ENCODE data around the gene ZNF557. TPM values are rescaled to one million over a fixed set of nuclear protein-coding genes. Genes with fewer than 3 reads are reported as not detected.
"Not testable (repeated sequence)": the region's sequence is repeated elsewhere in the genome, so short reads cannot be mapped to it uniquely, and the experiment has no call there.

ZNF557 gene
- total RNA-seq = 15.0 to 16.4 TPM (median 16.3 TPM) in 3 replicates

DNA sequence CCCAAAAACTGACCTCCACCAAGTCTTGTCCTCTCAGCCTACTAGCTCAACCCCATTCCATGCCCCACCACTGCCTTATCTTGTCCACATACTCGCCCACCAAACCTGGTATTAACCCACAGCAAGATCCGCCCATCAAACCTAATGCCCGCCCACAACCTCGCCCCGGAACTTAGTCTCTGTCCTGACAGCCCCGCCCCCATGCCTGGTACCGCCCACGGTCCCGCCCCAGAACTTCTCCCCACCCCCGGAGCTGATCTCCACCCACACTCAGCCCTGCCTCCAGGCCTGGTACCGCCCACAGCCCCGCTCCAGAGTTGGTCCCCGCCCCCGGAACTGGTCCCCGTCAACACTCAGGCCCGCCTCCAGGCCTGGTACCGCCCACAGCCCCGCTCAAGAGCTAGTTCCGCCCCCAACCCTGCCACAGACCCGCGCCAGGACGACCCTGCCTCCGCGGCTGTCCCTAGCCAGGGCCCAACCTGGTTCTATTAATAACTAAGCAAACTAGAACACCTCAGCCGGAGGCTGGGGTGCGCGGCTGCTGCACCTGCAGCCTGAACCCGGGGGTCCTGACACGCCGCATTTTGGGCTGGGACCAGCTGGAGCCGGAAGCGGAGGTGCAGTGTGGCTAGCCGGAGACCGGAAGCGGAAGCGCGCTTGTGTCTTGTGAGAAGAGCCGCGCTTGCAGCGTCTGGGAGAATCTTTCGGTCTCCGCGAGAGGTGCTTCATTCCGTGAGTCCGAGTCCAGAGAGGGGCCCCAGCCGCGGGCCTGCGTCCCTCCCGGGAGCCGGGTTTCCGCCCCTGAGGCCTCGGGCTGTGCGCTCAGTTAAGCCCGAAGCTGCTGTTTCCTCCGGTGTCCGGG lies at the start of gene ZNF557:
Gene ZNF557, plus strand, starts transcription at position 662 of the 862 bp plus-strand sequence. CDS start 5,372 bp downstream, outside the sequence.
- peak; percentile 97 to 98 for DNase-seq (ENCODE audit: low spot score in 2 of 2, unreplicated experiment in 2 of 2)
- Mint-ChIP-seq H3K27me3 (ENCODE audit: low read depth) (no peaks in the 10 kb centered on the region), H3K4me3 (peak within 1 kb of the TSS; percentile 98), H3K9me3 (peaks cover 12% of the 10 kb centered on the region), H3K36me3 (peaks cover 19% of the 10 kb centered on the region), H3K4me1 (peaks cover 9% of the 10 kb centered on the region), H3K27ac (peak within 1 kb of the TSS; percentile 94)
- TF ChIP-seq, protein P1, sequence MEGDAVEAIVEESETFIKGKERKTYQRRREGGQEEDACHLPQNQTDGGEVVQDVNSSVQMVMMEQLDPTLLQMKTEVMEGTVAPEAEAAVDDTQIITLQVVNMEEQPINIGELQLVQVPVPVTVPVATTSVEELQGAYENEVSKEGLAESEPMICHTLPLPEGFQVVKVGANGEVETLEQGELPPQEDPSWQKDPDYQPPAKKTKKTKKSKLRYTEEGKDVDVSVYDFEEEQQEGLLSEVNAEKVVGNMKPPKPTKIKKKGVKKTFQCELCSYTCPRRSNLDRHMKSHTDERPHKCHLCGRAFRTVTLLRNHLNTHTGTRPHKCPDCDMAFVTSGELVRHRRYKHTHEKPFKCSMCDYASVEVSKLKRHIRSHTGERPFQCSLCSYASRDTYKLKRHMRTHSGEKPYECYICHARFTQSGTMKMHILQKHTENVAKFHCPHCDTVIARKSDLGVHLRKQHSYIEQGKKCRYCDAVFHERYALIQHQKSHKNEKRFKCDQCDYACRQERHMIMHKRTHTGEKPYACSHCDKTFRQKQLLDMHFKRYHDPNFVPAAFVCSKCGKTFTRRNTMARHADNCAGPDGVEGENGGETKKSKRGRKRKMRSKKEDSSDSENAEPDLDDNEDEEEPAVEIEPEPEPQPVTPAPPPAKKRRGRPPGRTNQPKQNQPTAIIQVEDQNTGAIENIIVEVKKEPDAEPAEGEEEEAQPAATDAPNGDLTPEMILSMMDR (IDR thresholded peaks at IDR 0.05; ENCODE audit: unreplicated experiment) = no peak

DNA sequence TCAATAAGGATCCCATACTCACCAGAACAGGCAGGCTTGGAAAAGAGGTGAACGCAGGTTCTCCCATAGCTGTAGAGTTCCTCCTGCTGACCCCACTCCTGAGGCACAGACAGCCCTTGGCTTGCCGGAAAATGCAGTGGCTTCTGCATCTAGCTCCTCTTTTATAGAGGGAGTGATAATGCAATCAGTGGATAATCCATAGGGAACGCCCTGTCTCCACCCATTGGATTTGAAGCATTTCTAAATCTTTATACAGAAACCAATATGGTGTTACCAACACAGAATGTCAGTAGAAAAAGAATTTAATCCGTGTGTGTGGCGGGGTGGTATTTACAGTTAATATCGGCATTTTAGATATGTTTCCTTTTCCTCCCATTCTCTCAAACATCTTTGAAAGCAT lies 48.2 kb upstream of the ZNF557 start, which contains the start of gene MBD3L2B:
Gene MBD3L2B, minus strand, starts transcription at position 101 of the 400 bp plus-strand sequence. Its CDS starts 34 bp downstream, at position 67.
- peaks cover 12% of the 10 kb centered on the region for H3K9me3 Mint-ChIP-seq
- not testable (repeated sequence) for H3K27ac Mint-ChIP-seq; H3K4me1 Mint-ChIP-seq; H3K4me3 Mint-ChIP-seq; DNase-seq (ENCODE audit: low spot score in 2 of 2, unreplicated experiment in 2 of 2); H3K27me3 Mint-ChIP-seq (ENCODE audit: low read depth); H3K36me3 Mint-ChIP-seq

- H3K4me3 Mint-ChIP-seq; H3K27me3 Mint-ChIP-seq (ENCODE audit: low read depth): not testable (repeated sequence)
Measured at GRCh38 chr19:7028790-7029189, 40.7 kb upstream of the ZNF557 start.

GRCh38 chr19:7030278-7030677 lies 39.2 kb upstream of the ZNF557 start, which contains the start of gene MBD3L5:
MBD3L5 (plus strand) TSS chr19:7030578; CDS start chr19:7030612, 34 bp downstream.
- H3K4me1 Mint-ChIP-seq; H3K27ac Mint-ChIP-seq; H3K36me3 Mint-ChIP-seq; H3K4me3 Mint-ChIP-seq; H3K27me3 Mint-ChIP-seq (ENCODE audit: low read depth); H3K9me3 Mint-ChIP-seq; DNase-seq (ENCODE audit: low spot score in 2 of 2, unreplicated experiment in 2 of 2): not testable (repeated sequence)

More at GRCh38 chr19:7028790-7029189, 40.7 kb upstream of the ZNF557 start:
- H3K4me1 Mint-ChIP-seq; H3K36me3 Mint-ChIP-seq; DNase-seq (ENCODE audit: low spot score in 2 of 2, unreplicated experiment in 2 of 2); H3K9me3 Mint-ChIP-seq; H3K27ac Mint-ChIP-seq: not testable (repeated sequence)

DNA sequence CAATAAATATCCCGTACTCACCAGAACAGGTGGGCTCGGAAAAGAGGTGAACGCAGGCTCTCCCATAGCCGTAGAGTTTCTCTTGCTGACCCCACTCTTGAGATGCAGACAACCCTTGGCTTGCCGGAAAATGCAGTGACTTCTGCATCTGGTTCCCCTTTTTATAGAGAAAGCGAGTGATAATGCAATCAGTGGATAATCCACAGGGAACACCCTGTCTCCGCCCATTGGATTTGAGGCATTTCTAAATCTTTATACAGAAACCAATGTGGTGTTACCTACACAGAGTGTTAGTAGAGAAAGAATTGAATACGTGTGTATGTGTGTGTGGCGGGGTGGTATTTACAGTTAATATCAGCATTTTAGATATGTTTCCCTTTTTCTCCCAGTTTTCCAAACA lies 29.4 kb upstream of the ZNF557 start, which contains the start of gene MBD3L4:
Gene MBD3L4, minus strand, starts transcription at position 101 of the 400 bp plus-strand sequence. Its CDS starts 35 bp downstream, at position 66.
- not testable (repeated sequence) for H3K27me3 Mint-ChIP-seq (ENCODE audit: low read depth); H3K36me3 Mint-ChIP-seq; H3K27ac Mint-ChIP-seq; DNase-seq (ENCODE audit: low spot score in 2 of 2, unreplicated experiment in 2 of 2); H3K4me3 Mint-ChIP-seq; H3K4me1 Mint-ChIP-seq; H3K9me3 Mint-ChIP-seq

GRCh38 chr19:7041563-7041962 lies 27.9 kb upstream of the ZNF557 start:
- not testable (repeated sequence) for H3K27ac Mint-ChIP-seq; H3K4me1 Mint-ChIP-seq; H3K4me3 Mint-ChIP-seq; DNase-seq (ENCODE audit: low spot score in 2 of 2, unreplicated experiment in 2 of 2); H3K27me3 Mint-ChIP-seq (ENCODE audit: low read depth); H3K9me3 Mint-ChIP-seq; H3K36me3 Mint-ChIP-seq

DNA sequence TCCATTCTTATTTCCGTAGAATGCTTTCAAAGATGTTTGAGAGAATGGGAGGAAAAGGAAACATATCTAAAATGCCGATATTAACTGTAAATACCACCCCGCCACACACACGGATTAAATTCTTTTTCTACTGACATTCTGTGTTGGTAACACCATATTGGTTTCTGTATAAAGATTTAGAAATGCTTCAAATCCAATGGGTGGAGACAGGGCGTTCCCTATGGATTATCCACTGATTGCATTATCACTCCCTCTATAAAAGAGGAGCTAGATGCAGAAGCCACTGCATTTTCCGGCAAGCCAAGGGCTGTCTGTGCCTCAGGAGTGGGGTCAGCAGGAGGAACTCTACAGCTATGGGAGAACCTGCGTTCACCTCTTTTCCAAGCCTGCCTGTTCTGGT lies 20.5 kb upstream of the ZNF557 start, which contains the start of gene MBD3L2:
Gene MBD3L2, plus strand, starts transcription at position 301 of the 400 bp plus-strand sequence. Its CDS starts 53 bp downstream, at position 354.
- not testable (repeated sequence) for H3K36me3 Mint-ChIP-seq; H3K27ac Mint-ChIP-seq; DNase-seq (ENCODE audit: low spot score in 2 of 2, unreplicated experiment in 2 of 2); H3K4me1 Mint-ChIP-seq; H3K4me3 Mint-ChIP-seq; H3K9me3 Mint-ChIP-seq; H3K27me3 Mint-ChIP-seq (ENCODE audit: low read depth)

GRCh38 chr19:7051421-7051820 lies 18.1 kb upstream of the ZNF557 start:
- not testable (repeated sequence) for H3K36me3 Mint-ChIP-seq; H3K4me3 Mint-ChIP-seq; H3K9me3 Mint-ChIP-seq; H3K27me3 Mint-ChIP-seq (ENCODE audit: low read depth); DNase-seq (ENCODE audit: low spot score in 2 of 2, unreplicated experiment in 2 of 2); H3K4me1 Mint-ChIP-seq; H3K27ac Mint-ChIP-seq

DNA sequence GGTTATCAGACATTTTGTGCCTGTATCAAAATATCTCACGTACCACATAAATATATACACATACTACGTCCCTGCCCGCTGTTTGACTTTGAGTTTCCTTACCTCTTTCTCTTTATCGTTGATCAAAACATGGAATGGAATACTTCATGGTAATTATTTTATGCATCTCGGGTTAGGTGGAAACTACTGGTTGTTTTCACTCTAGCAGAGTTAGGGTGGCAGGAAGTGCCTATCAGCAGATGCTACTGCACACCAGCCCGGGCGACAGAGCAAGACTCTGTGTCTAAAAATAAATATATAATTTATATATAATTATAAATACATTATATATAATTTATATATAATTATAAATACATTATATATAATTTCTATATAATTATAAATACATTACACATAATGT lies 16.6 kb upstream of the ZNF557 start:
- H3K36me3 Mint-ChIP-seq; H3K4me1 Mint-ChIP-seq; H3K4me3 Mint-ChIP-seq; H3K27ac Mint-ChIP-seq; H3K9me3 Mint-ChIP-seq; DNase-seq (ENCODE audit: low spot score in 2 of 2, unreplicated experiment in 2 of 2); H3K27me3 Mint-ChIP-seq (ENCODE audit: low read depth): not testable (repeated sequence)

DNA sequence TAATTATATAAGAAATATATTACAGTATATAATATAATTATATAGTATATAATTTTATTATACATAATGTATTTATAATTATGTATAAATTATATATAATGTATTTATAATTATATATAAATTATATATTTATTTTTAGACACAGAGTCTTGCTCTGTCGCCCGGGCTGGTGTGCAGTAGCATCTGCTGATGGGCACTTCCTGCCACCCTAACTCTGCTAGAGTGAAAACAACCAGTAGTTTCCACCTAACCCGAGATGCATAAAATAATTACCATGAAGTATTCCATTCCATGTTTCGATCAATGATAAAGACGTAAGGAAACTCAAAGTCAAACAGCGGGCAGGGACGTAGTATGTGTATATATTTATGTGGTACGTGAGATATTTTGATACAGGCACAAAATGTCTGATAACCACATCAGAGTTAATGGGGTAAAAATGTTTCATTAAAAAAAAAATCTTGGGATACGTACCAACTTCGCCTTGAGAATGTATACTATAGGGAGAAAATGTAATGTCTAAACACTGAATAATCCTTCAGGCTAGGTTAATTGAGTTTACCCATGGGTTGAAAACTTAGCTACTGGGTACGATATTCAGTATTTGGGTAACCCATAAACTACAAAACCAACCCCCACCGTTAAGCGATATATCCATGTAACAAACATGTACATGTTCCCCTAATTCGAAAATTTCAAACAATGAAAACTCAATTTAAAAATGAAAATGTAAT lies 14.7 kb upstream of the ZNF557 start:
- not testable (repeated sequence) for DNase-seq (ENCODE audit: low spot score in 2 of 2, unreplicated experiment in 2 of 2); H3K27me3 Mint-ChIP-seq (ENCODE audit: low read depth); H3K4me1 Mint-ChIP-seq; H3K27ac Mint-ChIP-seq; H3K36me3 Mint-ChIP-seq; H3K9me3 Mint-ChIP-seq; H3K4me3 Mint-ChIP-seq

- not testable (repeated sequence) for H3K4me1 Mint-ChIP-seq; H3K36me3 Mint-ChIP-seq; H3K9me3 Mint-ChIP-seq; H3K27me3 Mint-ChIP-seq (ENCODE audit: low read depth); DNase-seq (ENCODE audit: low spot score in 2 of 2, unreplicated experiment in 2 of 2); H3K4me3 Mint-ChIP-seq; H3K27ac Mint-ChIP-seq
Measured at GRCh38 chr19:7055679-7056078, 13.8 kb upstream of the ZNF557 start.

DNA sequence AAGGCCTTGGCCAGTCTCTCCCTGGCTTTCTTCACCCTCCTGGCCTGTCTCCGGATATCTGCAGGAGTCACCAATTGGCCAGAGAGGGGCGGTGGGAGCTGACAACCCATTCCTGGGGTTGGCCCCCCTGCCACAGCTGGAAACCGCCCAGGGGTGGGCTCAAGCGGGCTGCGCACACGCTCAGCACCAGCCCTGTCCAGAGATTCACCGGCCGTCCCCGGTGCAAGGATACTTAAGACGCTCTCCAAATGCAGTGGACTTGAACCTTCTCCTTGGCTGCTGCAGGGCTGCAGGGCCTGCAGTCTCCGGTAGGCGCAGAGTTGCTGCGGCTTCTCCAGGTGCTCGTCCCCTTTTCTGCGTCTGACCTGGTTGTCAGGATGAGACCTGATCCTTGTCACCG lies 13.1 kb upstream of the ZNF557 start:
- not testable (repeated sequence) for H3K9me3 Mint-ChIP-seq; H3K36me3 Mint-ChIP-seq; H3K27me3 Mint-ChIP-seq (ENCODE audit: low read depth); DNase-seq (ENCODE audit: low spot score in 2 of 2, unreplicated experiment in 2 of 2); H3K27ac Mint-ChIP-seq; H3K4me3 Mint-ChIP-seq; H3K4me1 Mint-ChIP-seq

DNA sequence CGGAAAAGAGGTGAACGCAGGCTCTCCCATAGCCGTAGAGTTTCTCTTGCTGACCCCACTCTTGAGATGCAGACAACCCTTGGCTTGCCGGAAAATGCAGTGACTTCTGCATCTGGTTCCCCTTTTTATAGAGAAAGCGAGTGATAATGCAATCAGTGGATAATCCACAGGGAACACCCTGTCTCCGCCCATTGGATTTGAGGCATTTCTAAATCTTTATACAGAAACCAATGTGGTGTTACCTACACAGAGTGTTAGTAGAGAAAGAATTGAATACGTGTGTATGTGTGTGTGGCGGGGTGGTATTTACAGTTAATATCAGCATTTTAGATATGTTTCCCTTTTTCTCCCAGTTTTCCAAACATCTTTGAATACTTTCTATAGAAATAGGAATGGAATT lies 10.9 kb upstream of the ZNF557 start, which contains the start of gene MBD3L3:
Gene MBD3L3, minus strand, starts transcription at position 101 of the 400 bp plus-strand sequence. Its CDS starts 71 bp downstream, at position 30.
- not testable (repeated sequence) for H3K9me3 Mint-ChIP-seq; H3K4me3 Mint-ChIP-seq; H3K36me3 Mint-ChIP-seq; H3K27me3 Mint-ChIP-seq (ENCODE audit: low read depth); H3K27ac Mint-ChIP-seq; DNase-seq (ENCODE audit: low spot score in 2 of 2, unreplicated experiment in 2 of 2); H3K4me1 Mint-ChIP-seq
